Vagina (tissue), 2 donors: Measurements from ENCODE around the gene EPHA7.

ENCODE experiments used
- CTCF ChIP-seq, 3 experiments: fragments of 450-650 bp in 2 of 3; fragments of 200-600 bp in 1 of 3; sonication (generic) in 1 of 3; IDR thresholded peaks; one replicate each; pipeline ENCODE4 v1.5.1; 2017 to 2019; ENCODE audit warnings: antibody characterized with exemption in 3 of 3, mild to moderate bottlenecking in 2 of 3, moderate library complexity in 2 of 3
- POLR2A ChIP-seq, 2 donors: fragments of 450-650 bp; IDR thresholded peaks; one replicate each; pipeline ENCODE4 v1.6.1; 2017; ENCODE audit warnings: antibody characterized with exemption in 2 of 2, mild to moderate bottlenecking in 2 of 2, moderate library complexity in 2 of 2
- POLR2AphosphoS5 ChIP-seq, 2 donors: sonication (generic); formaldehyde crosslinking; IDR thresholded peaks; one replicate each; pipeline ENCODE4 v1.9.0; 2017; ENCODE audit warnings: antibody characterized with exemption in 2 of 2, mild to moderate bottlenecking in 2 of 2, low read depth in 1 of 2; ENCODE audit not compliant: insufficient read depth in 1 of 2

- TF ChIP-seq CTCF (IDR thresholded peaks at IDR 0.05) = no peak
- no peak for TF ChIP-seq POLR2AphosphoS5 (IDR thresholded peaks at IDR 0.05; ENCODE audit: insufficient read depth in 1 of 2, low read depth in 1 of 2)
- TF ChIP-seq POLR2A (IDR thresholded peaks at IDR 0.05) = no peak
Observed at GRCh38 chr6:93226822-93227221, 192.5 kb downstream of the EPHA7 start.
